Placental epithelial cell (primary cell): ENCODE results near the gene CATSPER4. TPM values are rescaled to one million over a fixed set of nuclear protein-coding genes. Genes with fewer than 3 reads are reported as not detected.

Experiments used
- total RNA-seq: library from RNA; depleted of rRNA; stranded (reverse); fragments of >200 nt; gene quantifications from 2 replicates; pipeline ENCODE4 v1.2.3, GENCODE V29; 2012

CATSPER4 gene
- under 0.01 TPM in 1 of 2 replicates, not detected in the other for total RNA-seq

GRCh38 chr1:26190373-26190987 is at the start of gene CATSPER4:
Gene CATSPER4 (plus strand): TSS chr1:26190602. CDS start chr1:26190628, 26 bp downstream.

GRCh38 chr1:26158908-26159742 is 31.3 kb upstream of the CATSPER4 start, which contains the start of gene FAM110D:
Gene FAM110D (plus strand): TSS chr1:26159079. CDS start chr1:26161292, 2,213 bp downstream.

DNA sequence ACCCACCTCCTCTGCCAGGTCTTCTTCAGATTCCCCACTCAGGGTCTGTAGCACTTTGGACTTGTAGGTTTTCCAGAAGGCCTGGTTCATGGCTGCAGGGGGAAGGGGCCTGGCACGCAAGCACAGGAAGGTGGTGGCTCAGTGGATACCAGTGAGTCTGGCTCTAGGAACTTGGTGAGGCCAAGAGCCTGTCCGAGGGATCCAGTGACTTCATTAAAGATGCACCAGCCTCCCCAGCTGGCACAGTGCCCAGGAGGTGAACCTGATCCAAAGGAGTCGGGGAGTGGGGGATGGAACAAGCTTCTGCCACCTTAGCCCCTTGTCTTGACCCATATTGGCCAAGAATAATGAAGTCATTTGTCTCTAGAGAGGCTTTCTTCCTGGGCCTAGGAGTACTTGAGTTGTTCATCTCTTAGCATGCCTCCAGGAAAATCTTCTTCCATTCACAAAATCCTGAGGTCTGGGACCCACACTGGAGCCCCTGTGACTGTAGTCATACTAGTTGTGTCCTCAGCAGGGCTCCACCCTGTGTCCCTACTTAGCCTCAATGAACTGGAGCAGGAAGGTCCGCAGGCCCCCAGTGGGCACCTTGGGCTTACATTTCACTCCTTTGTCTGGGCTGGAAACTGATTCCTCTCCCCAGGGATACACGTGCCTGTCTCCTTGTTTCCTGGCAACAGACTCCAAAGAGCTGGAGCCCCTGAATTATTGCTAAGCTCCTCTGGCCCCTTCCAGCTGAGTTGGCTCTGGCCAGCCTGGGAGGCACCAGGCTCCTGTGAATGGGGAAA is 21.8 kb upstream of the CATSPER4 start, which contains the start of gene C1orf232:
C1orf232 (minus strand) TSS at position 554 of the 788 bp plus-strand sequence; CDS start at position 90, 464 bp downstream.

GRCh38 chr1:26169669-26170471 is 20.5 kb upstream of the CATSPER4 start, which contains the start of gene ZNF593:
Gene ZNF593 (plus strand): TSS chr1:26169908. CDS start chr1:26169984, 76 bp downstream.

GRCh38 chr1:26171084-26172072 is 19.0 kb upstream of the CATSPER4 start, which contains the start of gene ZNF593OS:
Gene ZNF593OS (minus strand): TSS chr1:26171832. CDS start chr1:26171661, 171 bp downstream.

GRCh38 chr1:26177182-26177684 is 13.2 kb upstream of the CATSPER4 start, which contains the start of gene CNKSR1:
Gene CNKSR1 (plus strand): TSS chr1:26177491. CDS start chr1:26177548, 57 bp downstream.

GRCh38 chr1:26233903-26234643 is 43.7 kb downstream of the CATSPER4 start, which contains the start of gene CEP85:
Gene CEP85 (plus strand): TSS chr1:26234200. CDS start chr1:26239784, 5,584 bp downstream.

Other genes with a start within 250 kb of the CATSPER4 start
- gene PAFAH2, start 192.5 kb upstream of the CATSPER4 start, total RNA-seq: 8.5 and 9.4 TPM in 2 replicates
- 4.7 and 6.7 TPM in 2 replicates for gene EXTL1, start 168.8 kb upstream of the CATSPER4 start, total RNA-seq
- 2.2 and 16.9 TPM in 2 replicates for gene SLC30A2, start 144.5 kb upstream of the CATSPER4 start, total RNA-seq
- gene TRIM63, start 123.0 kb upstream of the CATSPER4 start, total RNA-seq: 0.11 and 13.0 TPM in 2 replicates
- gene PDIK1L, start 78.8 kb upstream of the CATSPER4 start, total RNA-seq: 3.6 and 3.9 TPM in 2 replicates
- not detected in 2 replicates for gene FAM110D, start 31.5 kb upstream of the CATSPER4 start, total RNA-seq
- not detected in 2 replicates for gene C1orf232, start 21.6 kb upstream of the CATSPER4 start, total RNA-seq
- 26.9 and 40.8 TPM in 2 replicates for gene ZNF593, start 20.7 kb upstream of the CATSPER4 start, total RNA-seq
- gene ZNF593OS, start 18.8 kb upstream of the CATSPER4 start, total RNA-seq: under 0.01 TPM in 1 of 2 replicates, not detected in the other
- 39.3 and 46.1 TPM in 2 replicates for gene CNKSR1, start 13.1 kb upstream of the CATSPER4 start, total RNA-seq
- gene CEP85, start 43.6 kb downstream of the CATSPER4 start, total RNA-seq: 9.1 and 15.3 TPM in 2 replicates
- 19.6 and 37.8 TPM in 2 replicates for gene SH3BGRL3, start 89.5 kb downstream of the CATSPER4 start, total RNA-seq
- 7.5 and 9.8 TPM in 2 replicates for gene UBXN11, start 116.0 kb downstream of the CATSPER4 start, total RNA-seq
- not detected in 2 replicates for gene CD52, start 127.4 kb downstream of the CATSPER4 start, total RNA-seq
- 14.5 and 27.8 TPM in 2 replicates for gene CRYBG2, start 163.5 kb downstream of the CATSPER4 start, total RNA-seq
- gene ZNF683, start 182.1 kb downstream of the CATSPER4 start, total RNA-seq: not detected in 2 replicates
- gene LIN28A, start 220.2 kb downstream of the CATSPER4 start, total RNA-seq: not detected in 2 replicates
- gene DHDDS, start 241.7 kb downstream of the CATSPER4 start, total RNA-seq: 58.1 and 76.8 TPM in 2 replicates